Lower lobe of right lung (tissue), 2 donors: ENCODE results near the gene MIAT. TPM values are rescaled to one million over a fixed set of nuclear protein-coding genes. Genes with fewer than 3 reads are reported as not detected.
A peak's percentile ranks its signal among the peaks of the same experiment; 100 is the strongest.

ENCODE experiments used
- ATAC-seq, 2 donors: fragments of 200-7000 bp; cut with Tn5 transposase; one replicate each; pipeline ENCODE4 v1.9.1; 2020 to 2022; ENCODE audit warnings: mild to moderate bottlenecking in 2 of 2, moderate library complexity in 2 of 2
- DNase-seq: peaks from one replicate; pipeline ENCODE4 v3.0.0-alpha.2; 2020
- H3K27ac ChIP-seq: fragments of 200-600 bp; one replicate; pipeline ENCODE4 v1.8.0; 2022
- H3K27me3 ChIP-seq: fragments of 200-600 bp; one replicate; pipeline ENCODE4 v1.8.0; 2022; ENCODE audit warnings: low read depth
- H3K36me3 ChIP-seq: fragments of 200-600 bp; one replicate; pipeline ENCODE4 v1.8.0; 2022; ENCODE audit warnings: mild to moderate bottlenecking
- H3K4me1 ChIP-seq: fragments of 200-600 bp; one replicate; pipeline ENCODE4 v1.8.0; 2022
- H3K4me3 ChIP-seq: fragments of 200-600 bp; one replicate; pipeline ENCODE4 v1.8.0; 2022; ENCODE audit warnings: mild to moderate bottlenecking
- H3K9me3 ChIP-seq: fragments of 200-600 bp; one replicate; pipeline ENCODE4 v1.8.0; 2022
- intact Hi-C: fragments of 100-400 bp; cut with DNase I; formaldehyde crosslinking; loops from one replicate; pipeline ENCODE4 v1.11.0; 2022
- total RNA-seq: library from RNA; stranded (reverse); fragmentation: NEBNext Ultra II Directional; extraction: Animal tissue kit (Norgen Biotek cat#: 25700); gene quantifications from one replicate; pipeline ENCODE4 v1.2.1, GENCODE V29; 2021
- TF ChIP-seq, protein P1 (sequence below): fragments of 200-600 bp; IDR thresholded peaks from one replicate; pipeline ENCODE4 v1.8.0; 2022; ENCODE audit warnings: antibody characterized with exemption, mild to moderate bottlenecking
- donor health status: DM: no; HTN: yes; CAD: no; lungs with severe emphysema.

MIAT gene
- total RNA-seq, 1 donor from 2014 or later, result 6.8 TPM

DNA sequence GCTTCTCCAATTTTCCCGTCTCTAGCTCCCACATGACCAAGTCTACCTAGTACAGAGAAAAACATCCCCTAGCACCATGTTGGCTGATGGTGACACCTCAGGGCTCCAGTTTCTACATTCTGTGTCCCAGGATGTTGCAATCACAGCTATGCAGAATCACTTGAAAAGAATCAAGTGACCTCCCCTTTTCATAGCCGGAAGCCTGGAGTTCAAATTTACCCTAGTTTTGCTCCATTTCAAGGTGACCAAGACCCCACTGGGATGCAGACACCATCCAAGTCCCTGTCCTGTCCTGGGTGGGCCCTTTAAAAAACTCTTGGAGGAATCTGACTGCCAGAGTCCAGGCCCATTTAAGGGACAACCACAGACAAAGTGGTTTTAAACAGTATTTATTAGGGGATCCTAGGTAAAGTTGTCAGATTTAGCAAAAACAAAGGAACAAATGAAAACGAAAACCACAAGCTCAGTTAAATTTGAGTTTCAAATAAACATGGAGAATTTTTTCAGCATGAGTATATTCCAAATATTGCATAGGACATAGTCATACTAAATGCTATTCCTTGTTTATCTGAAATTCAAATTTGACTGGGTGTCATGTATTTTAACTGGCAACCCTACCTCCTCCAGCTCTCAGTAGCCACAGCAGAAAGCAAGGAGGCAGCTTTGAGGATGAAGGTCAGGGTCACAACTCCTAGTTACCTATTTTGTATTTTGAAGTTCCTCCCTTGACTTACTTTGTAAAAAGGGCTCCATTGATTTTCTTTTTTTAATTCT, 52.4 kb downstream of the MIAT start:
- H3K27me3 ChIP-seq, result no peaks in the 10 kb centered on the region
- ATAC-seq, result no peak
- H3K36me3 ChIP-seq, result no peaks in the 10 kb centered on the region
- H3K4me3 ChIP-seq, result no peak overlapping the region
- TF ChIP-seq, protein P1, sequence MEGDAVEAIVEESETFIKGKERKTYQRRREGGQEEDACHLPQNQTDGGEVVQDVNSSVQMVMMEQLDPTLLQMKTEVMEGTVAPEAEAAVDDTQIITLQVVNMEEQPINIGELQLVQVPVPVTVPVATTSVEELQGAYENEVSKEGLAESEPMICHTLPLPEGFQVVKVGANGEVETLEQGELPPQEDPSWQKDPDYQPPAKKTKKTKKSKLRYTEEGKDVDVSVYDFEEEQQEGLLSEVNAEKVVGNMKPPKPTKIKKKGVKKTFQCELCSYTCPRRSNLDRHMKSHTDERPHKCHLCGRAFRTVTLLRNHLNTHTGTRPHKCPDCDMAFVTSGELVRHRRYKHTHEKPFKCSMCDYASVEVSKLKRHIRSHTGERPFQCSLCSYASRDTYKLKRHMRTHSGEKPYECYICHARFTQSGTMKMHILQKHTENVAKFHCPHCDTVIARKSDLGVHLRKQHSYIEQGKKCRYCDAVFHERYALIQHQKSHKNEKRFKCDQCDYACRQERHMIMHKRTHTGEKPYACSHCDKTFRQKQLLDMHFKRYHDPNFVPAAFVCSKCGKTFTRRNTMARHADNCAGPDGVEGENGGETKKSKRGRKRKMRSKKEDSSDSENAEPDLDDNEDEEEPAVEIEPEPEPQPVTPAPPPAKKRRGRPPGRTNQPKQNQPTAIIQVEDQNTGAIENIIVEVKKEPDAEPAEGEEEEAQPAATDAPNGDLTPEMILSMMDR, result no peak
- H3K4me1 ChIP-seq, result no peaks in the 10 kb centered on the region
- intact Hi-C loops, result no loop called here
- peaks cover 11% of the 10 kb centered on the region for H3K9me3 ChIP-seq
- no peak overlapping the region for H3K27ac ChIP-seq
- DNase-seq, result no peak

DNA sequence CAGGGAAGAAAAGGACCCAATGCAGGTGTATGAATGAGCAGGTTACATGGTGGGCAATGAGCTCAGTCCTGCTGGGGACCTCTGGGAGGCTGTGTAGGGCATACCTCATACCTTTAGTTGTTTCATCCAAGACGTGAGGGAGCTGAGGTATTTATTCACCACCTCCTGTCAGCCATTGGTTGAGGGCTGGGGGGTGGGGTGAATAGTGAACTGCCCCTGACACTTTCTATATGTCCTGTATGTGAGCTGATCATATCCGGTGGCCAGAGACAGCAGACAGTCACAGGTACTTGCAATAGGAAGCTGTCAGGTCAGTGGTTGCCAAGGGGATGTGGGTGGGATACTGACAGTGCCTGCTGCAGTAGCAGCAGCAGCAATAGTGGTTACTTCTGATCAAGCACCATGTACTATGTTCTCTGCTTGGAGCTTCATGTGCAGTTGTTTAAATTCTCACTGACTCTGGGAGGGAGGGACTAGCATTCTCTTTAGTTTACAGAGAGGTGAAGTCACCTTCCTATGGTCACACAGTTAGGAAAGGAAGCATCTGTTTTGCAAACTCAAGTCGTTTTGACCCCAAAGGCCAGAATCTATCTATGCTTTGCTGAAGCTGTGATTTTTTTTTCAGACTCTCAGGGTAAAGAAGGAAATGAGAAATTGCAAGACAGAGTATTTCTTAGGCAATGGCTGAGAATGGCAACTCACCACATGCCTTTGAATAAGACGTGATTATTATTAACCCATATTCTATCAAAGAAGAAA, 54.0 kb downstream of the MIAT start:
- ATAC-seq (peak in 1 of 2 donors; percentile 55), DNase-seq (no peak)
- Histone ChIP-seq H3K4me1 (no peaks in the 10 kb centered on the region), H3K27me3 (no peaks in the 10 kb centered on the region), H3K4me3 (no peak overlapping the region), H3K36me3 (no peaks in the 10 kb centered on the region), H3K27ac (no peak overlapping the region), H3K9me3 (peaks cover 11% of the 10 kb centered on the region)
- intact Hi-C loops, result no loop called here
- TF ChIP-seq, protein P1, result no peak

DNA sequence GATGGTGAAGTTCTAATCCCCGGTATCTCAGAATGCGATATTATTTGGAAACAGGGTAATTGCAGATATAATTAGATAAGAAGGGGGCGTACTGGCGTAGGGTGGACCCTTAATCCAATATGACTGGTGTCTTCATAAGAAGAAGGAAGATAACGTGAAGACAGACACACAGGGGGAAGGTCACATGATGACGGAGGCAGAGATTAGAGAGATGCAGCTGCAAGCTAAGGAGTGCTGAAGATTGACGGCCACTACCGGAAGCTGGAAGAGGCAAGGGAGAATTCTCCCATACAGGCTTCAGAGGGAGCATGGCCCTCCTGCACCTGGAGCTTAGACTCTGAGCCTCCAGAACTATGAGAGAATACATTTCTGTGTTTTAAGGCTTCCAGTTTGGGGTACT, 54.8 kb downstream of the MIAT start:
- no peak overlapping the region for H3K4me3 ChIP-seq
- TF ChIP-seq, protein P1, result no peak
- intact Hi-C loops, result no loop called here
- peaks cover 4% of the 10 kb centered on the region for H3K9me3 ChIP-seq
- H3K4me1 ChIP-seq, result no peaks in the 10 kb centered on the region
- ATAC-seq (no peak), DNase-seq (no peak)
- no peaks in the 10 kb centered on the region for H3K27me3 ChIP-seq
- H3K27ac ChIP-seq, result no peak overlapping the region
- peaks cover under 1% of the 10 kb centered on the region for H3K36me3 ChIP-seq

DNA sequence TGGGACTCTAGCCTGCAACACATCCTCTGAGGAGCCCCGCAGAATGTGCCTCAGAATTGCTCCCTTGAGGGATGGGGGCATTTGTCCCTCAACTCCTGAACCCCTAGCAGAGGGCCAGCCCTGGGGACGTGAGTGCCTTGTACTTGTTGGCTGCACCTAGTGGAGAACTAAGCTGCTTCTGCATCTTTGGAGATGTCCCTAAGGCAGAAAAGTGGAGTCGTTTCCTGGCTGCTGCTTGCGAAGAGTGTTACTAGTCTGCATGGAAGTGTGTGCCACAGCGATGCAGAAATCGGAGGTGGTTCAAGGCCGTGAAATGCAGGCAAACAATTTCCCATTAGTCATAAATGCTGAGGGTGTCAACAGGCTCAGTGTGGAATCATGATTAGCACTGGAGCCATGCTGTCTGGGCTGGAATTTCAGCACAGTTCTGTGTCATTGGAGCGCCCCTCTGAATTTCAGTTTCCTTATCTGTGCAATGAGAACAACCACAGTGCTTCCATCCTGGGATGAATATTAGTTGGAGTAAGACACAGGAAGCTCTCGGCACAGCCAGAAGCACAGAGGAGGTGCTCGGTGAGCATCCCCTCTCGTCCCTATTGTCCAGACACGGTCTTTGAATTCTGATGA, 56.5 kb downstream of the MIAT start:
- no peak for ATAC-seq
- Histone ChIP-seq H3K4me3 (no peak overlapping the region), H3K27ac (no peak overlapping the region), H3K9me3 (no peaks in the 10 kb centered on the region), H3K4me1 (no peaks in the 10 kb centered on the region), H3K27me3 (no peaks in the 10 kb centered on the region), H3K36me3 (peaks cover 14% of the 10 kb centered on the region)
- intact Hi-C loops, result no loop called here
- DNase-seq, result no peak
- TF ChIP-seq, protein P1, result no peak

DNA sequence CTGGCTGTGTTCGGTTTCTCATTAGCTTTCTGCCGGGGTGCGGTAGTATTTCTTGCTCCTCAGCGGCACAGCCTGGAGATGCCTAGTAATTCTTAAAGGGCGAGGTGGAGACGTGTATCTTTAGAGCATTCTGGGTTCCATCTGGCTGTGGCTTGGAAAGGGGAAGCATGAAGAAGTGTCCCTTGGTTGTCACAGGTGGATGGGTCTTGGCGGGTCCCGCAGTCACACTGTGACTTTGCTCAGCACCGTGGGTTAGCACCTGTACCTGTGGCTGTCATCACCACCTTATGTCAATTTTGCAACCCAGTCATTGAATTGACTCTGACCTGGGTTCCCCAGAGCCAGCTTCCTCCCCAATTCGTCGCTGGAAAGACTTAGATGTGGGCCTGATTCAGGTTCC, 57.6 kb downstream of the MIAT start:
- intact Hi-C loops, result no loop called here
- H3K27ac ChIP-seq, result no peak overlapping the region
- DNase-seq (no peak), ATAC-seq (no peak)
- no peak overlapping the region for H3K4me3 ChIP-seq
- no peaks in the 10 kb centered on the region for H3K27me3 ChIP-seq
- H3K9me3 ChIP-seq, result no peaks in the 10 kb centered on the region
- H3K4me1 ChIP-seq, result no peaks in the 10 kb centered on the region
- H3K36me3 ChIP-seq, result peaks cover 17% of the 10 kb centered on the region
- TF ChIP-seq, protein P1, result no peak
